SK-N-SH (cell line): Measurements from ENCODE around the gene VAV1. TPM values are rescaled to one million over a fixed set of nuclear protein-coding genes. Genes with fewer than 3 reads are reported as not detected.

Experiments
- CTCF ChIA-PET: fragments of 300-600, 350-600 bp; formaldehyde crosslinking; extraction: SDS; loops from one replicate; lab custom pipeline; 2021; lab: Yijun Ruan, JAX
- POLR2A ChIA-PET: fragments of 350-600 bp; sonication (Branson Sonifier 250); formaldehyde crosslinking; extraction: SDS; loops from one replicate; lab custom pipeline; 2020; ENCODE audit warnings: antibody characterized with exemption, inconsistent platforms; lab: Yijun Ruan, JAX
- DNase-seq: peaks from one replicate; pipeline ENCODE4 v3.0.0; 2012
- H2AFZ ChIP-seq: fragments of 200-600 bp; sonication (generic); 2 replicates; pipeline ENCODE4 v1.8.1; 2016; ENCODE audit warnings: antibody characterized with exemption, mild to moderate bottlenecking, low read depth
- H3F3A ChIP-seq: fragments of 200-600 bp; sonication (generic); replicated peaks from 2 replicates; pipeline ENCODE3; 2016; ENCODE audit warnings: antibody characterized with exemption, mild to moderate bottlenecking; ENCODE audit not compliant: insufficient read depth
- H3K27ac ChIP-seq, 2 experiments: fragments of 200-500 bp in 1 of 2; fragments of 200-600 bp in 1 of 2; sonication (Bioruptor generic) in 1 of 2; sonication (generic), shearing (Covaris generic) in 1 of 2; 2 replicates each; pipeline versions ENCODE4 v1.5.1 to v1.6.1; 2014 to 2016; ENCODE audit warnings: low read depth in 2 of 2, inconsistent platforms in 1 of 2, low read length in 1 of 2, mild to moderate bottlenecking in 1 of 2, mixed read lengths in 1 of 2
- H3K27me3 ChIP-seq: fragments of 200-600 bp; sonication (generic), shearing (Covaris generic); 2 replicates; pipeline ENCODE4 v1.6.1; 2016; ENCODE audit warnings: mixed run types; ENCODE audit not compliant: insufficient read depth
- H3K36me3 ChIP-seq, 2 experiments: fragments of 200-500 bp in 1 of 2; fragments of 200-600 bp in 1 of 2; sonication (Bioruptor generic) in 1 of 2; sonication (generic) in 1 of 2; replicated peaks in 1 of 2; 2 replicates each; pipeline versions ENCODE3 to v1.5.1; 2014 to 2016; ENCODE audit warnings: low read length in 1 of 2, mild to moderate bottlenecking in 1 of 2; ENCODE audit not compliant: insufficient read depth in 2 of 2, control insufficient read depth in 1 of 2
- H3K4me1 ChIP-seq, 2 experiments: fragments of 200-500 bp in 1 of 2; fragments of 200-600 bp in 1 of 2; sonication (Bioruptor generic) in 1 of 2; sonication (generic), shearing (Covaris generic) in 1 of 2; 2 replicates each; pipeline versions ENCODE4 v1.5.1 to v1.6.1; 2014 to 2016; ENCODE audit warnings: low read depth in 1 of 2, low read length in 1 of 2, mixed run types in 1 of 2; ENCODE audit not compliant: insufficient read depth in 2 of 2, control insufficient read depth in 1 of 2
- H3K4me2 ChIP-seq: fragments of 200-600 bp; sonication (generic), shearing (Covaris generic); 2 replicates; pipeline ENCODE4 v1.6.1; 2017; ENCODE audit warnings: mixed run types
- H3K4me3 ChIP-seq, 2 experiments: fragments of 200-500 bp in 1 of 2; fragments of 200-600 bp in 1 of 2; sonication (Bioruptor generic) in 1 of 2; sonication (generic), shearing (Covaris generic) in 1 of 2; 2 replicates each; pipeline versions ENCODE4 v1.5.1 to v1.8.1; 2014 to 2016; ENCODE audit warnings: low read depth in 2 of 2, inconsistent platforms in 1 of 2, low read length in 1 of 2, mild to moderate bottlenecking in 1 of 2, mixed read lengths in 1 of 2, moderate library complexity in 1 of 2
- H3K79me2 ChIP-seq: fragments of 200-600 bp; sonication (generic); 2 replicates; pipeline ENCODE4 v1.8.1; 2017; ENCODE audit warnings: mild to moderate bottlenecking; ENCODE audit not compliant: insufficient read depth
- H3K9ac ChIP-seq: fragments of 200-600 bp; sonication (generic); 2 replicates; pipeline ENCODE4 v1.6.1; 2017; ENCODE audit warnings: mixed run types
- H3K9me2 ChIP-seq: fragments of 200-600 bp; sonication (generic); 2 replicates; pipeline ENCODE4 v1.6.1; 2017; ENCODE audit warnings: mixed run types
- H3K9me3 ChIP-seq: fragments of 200-600 bp; sonication (generic); 2 replicates; pipeline ENCODE4 v1.6.1; 2017; ENCODE audit warnings: mixed run types, mild to moderate bottlenecking, moderate library complexity
- H4K20me1 ChIP-seq: fragments of 200-600 bp; sonication (generic); 2 replicates; pipeline ENCODE4 v1.6.1; 2017; ENCODE audit warnings: mild to moderate bottlenecking, mixed run types; ENCODE audit not compliant: insufficient read depth
- CTCF ChIP-seq: fragments of 200-600 bp; sonication (generic); IDR thresholded peaks from 2 replicates; pipeline ENCODE4 v1.6.1; 2017; ENCODE audit warnings: antibody characterized with exemption, mild to moderate bottlenecking, moderate library complexity
- FOXM1 ChIP-seq: IDR thresholded peaks from 2 replicates; pipeline ENCODE4 v1.4.0; 2012; ENCODE audit warnings: low read depth, mild to moderate bottlenecking
- IRF3 ChIP-seq: fragments of 150-350 bp; IDR thresholded peaks from 2 replicates; pipeline ENCODE4 v1.6.1; 2016; ENCODE audit warnings: mild to moderate bottlenecking, low read depth, low read length
- MAX ChIP-seq: IDR thresholded peaks from 2 replicates; pipeline ENCODE4 v1.4.0; 2012; ENCODE audit warnings: low read depth
- MEF2A ChIP-seq: IDR thresholded peaks from 2 replicates; pipeline ENCODE4 v1.4.0; 2012; ENCODE audit warnings: low read depth, borderline replicate concordance
- RAD21 ChIP-seq: IDR thresholded peaks from 2 replicates; pipeline ENCODE4 v1.6.1; 2012; ENCODE audit warnings: mild to moderate bottlenecking, low read length
- RXRA ChIP-seq: IDR thresholded peaks from 2 replicates; pipeline ENCODE4 v1.4.0; 2012; ENCODE audit warnings: low read depth, mild to moderate bottlenecking, borderline replicate concordance
- SIN3A ChIP-seq: IDR thresholded peaks from 2 replicates; pipeline ENCODE4 v1.6.1; 2012; ENCODE audit warnings: low read depth, mild to moderate bottlenecking, low read length, moderate library complexity, borderline replicate concordance
- SMC3 ChIP-seq: IDR thresholded peaks from 2 replicates; pipeline ENCODE4 v1.6.1; 2012; ENCODE audit warnings: low read depth, low read length, improper control_type of control experiment
- ZBTB33 ChIP-seq: IDR thresholded peaks from 2 replicates; pipeline ENCODE4 v1.4.0; 2012; ENCODE audit warnings: low read depth, borderline replicate concordance
- WGBS: methylation state at CpG from one replicate; pipeline ENCODE4 v1.1.6; 2017; ENCODE audit warnings: low lambda C conversion rate; 5-methylcytosine and 5-hydroxymethylcytosine counted together
- polyA plus RNA-seq, 3 experiments: library from polyadenylated mRNA; depleted of rRNA; stranded (reverse); fragments of >200 nt; gene quantifications; 2 replicates each; pipeline ENCODE4 v1.2.3, GENCODE V29; 2012

Gene VAV1
- 0.02 TPM in 1 of 2 replicates, not detected in the other for polyA plus RNA-seq (2012; rRNA removed)
- polyA plus RNA-seq (2012; cell fraction: cytosol; rRNA removed), result not detected in 2 replicates
- not detected in 2 replicates for polyA plus RNA-seq (2012; cell fraction: nucleus; rRNA removed)

GRCh38 chr19:6772028-6772865 lies at the start of gene VAV1:
VAV1 (plus strand) TSS chr19:6772708; CDS start chr19:6772808, 100 bp downstream.
- no peaks in the 10 kb centered on the region for H3K36me3 ChIP-seq
- H3K79me2 ChIP-seq, result no peaks in the 10 kb centered on the region
- no peak within 1 kb of the TSS for H2AFZ ChIP-seq
- H3K9me3 ChIP-seq, result no peaks in the 10 kb centered on the region
- TF ChIP-seq SMC3, result no peak
- TF ChIP-seq RXRA, result no peak
- TF ChIP-seq IRF3, result no peak
- no peak for TF ChIP-seq CTCF
- no peak for TF ChIP-seq SIN3A
- no peak for TF ChIP-seq FOXM1
- no peak for TF ChIP-seq RAD21
- TF ChIP-seq MEF2A, result no peak
- TF ChIP-seq MAX, result no peak
- TF ChIP-seq ZBTB33, result no peak
- 34% methylated on average over 9 of the region's 25 CpGs for WGBS
- H3K4me1 ChIP-seq, result no peaks in the 10 kb centered on the region; a peak in 1 of 4 replicates
- H3K4me2 ChIP-seq, result no peak within 1 kb of the TSS
- no peak within 1 kb of the TSS for H3K27ac ChIP-seq
- H3F3A ChIP-seq, result peaks cover 8% of the 10 kb centered on the region
- H3K27me3 ChIP-seq, result peaks cover 6% of the 10 kb centered on the region; the same call in 1 of the 2 replicates
- peak; percentile 53 for DNase-seq
- no peak within 1 kb of the TSS for H3K4me3 ChIP-seq
- no peak within 1 kb of the TSS for H3K9ac ChIP-seq
- H4K20me1 ChIP-seq, result no peaks in the 10 kb centered on the region
- H3K9me2 ChIP-seq, result no peaks in the 10 kb centered on the region
- CTCF ChIA-PET, result no interaction called here
- POLR2A ChIA-PET, result no interaction called here
